ENCODE results near the gene GRPR.

The GRPR gene

GRCh38 chrX:16123222-16123786 is at the start of gene GRPR:
Gene GRPR, plus strand, starts transcription at chrX:16123565. Its CDS starts 389 bp downstream, at chrX:16123954.
- DNase-seq = peak; percentile 49

GRCh38 chrX:16075087-16075486 is 48.3 kb upstream of the GRPR start:
- DNase-seq = no peak

- DNase-seq = no peak
Measured at GRCh38 chrX:16076834-16077233, 46.5 kb upstream of the GRPR start.

GRCh38 chrX:16077811-16078210 is 45.6 kb upstream of the GRPR start:
- no peak for DNase-seq

- no peak for DNase-seq
Measured at GRCh38 chrX:16081357-16081756, 42.0 kb upstream of the GRPR start.

GRCh38 chrX:16082470-16083085 is 40.8 kb upstream of the GRPR start:
- DNase-seq = no peak

GRCh38 chrX:16087076-16087475 is 36.3 kb upstream of the GRPR start:
- no peak for DNase-seq

GRCh38 chrX:16089086-16089485 is 34.3 kb upstream of the GRPR start:
- DNase-seq = no peak

GRCh38 chrX:16096141-16096540 is 27.2 kb upstream of the GRPR start:
- DNase-seq = no peak

- no peak for DNase-seq
Measured at GRCh38 chrX:16100673-16101072, 22.7 kb upstream of the GRPR start.

GRCh38 chrX:16101581-16101980 is 21.8 kb upstream of the GRPR start:
- DNase-seq = no peak

GRCh38 chrX:16103625-16104024 is 19.7 kb upstream of the GRPR start:
- no peak for DNase-seq

- DNase-seq = no peak
Measured at GRCh38 chrX:16112428-16112827, 10.9 kb upstream of the GRPR start.

- peak; percentile 4 for DNase-seq
Measured at GRCh38 chrX:16113978-16114565, 9.3 kb upstream of the GRPR start.

- no peak for DNase-seq
Measured at GRCh38 chrX:16114611-16115010, 8.8 kb upstream of the GRPR start.

GRCh38 chrX:16119353-16120220 is 3.8 kb upstream of the GRPR start:
- DNase-seq = no peak

- no peak for DNase-seq
Measured at GRCh38 chrX:16120431-16120830, 2.9 kb upstream of the GRPR start.

- DNase-seq = no peak
Measured at GRCh38 chrX:16124201-16124600, 836 bp downstream of the GRPR start.

GRCh38 chrX:16125520-16126149 is 2.3 kb downstream of the GRPR start:
- DNase-seq = no peak

- no peak for DNase-seq
Measured at GRCh38 chrX:16130707-16131106, 7.3 kb downstream of the GRPR start.

GRCh38 chrX:16134936-16135335 is 11.6 kb downstream of the GRPR start:
- no peak for DNase-seq

- no peak for DNase-seq
Measured at GRCh38 chrX:16136080-16136479, 12.7 kb downstream of the GRPR start.

GRCh38 chrX:16137416-16138107 is 14.2 kb downstream of the GRPR start:
- DNase-seq = no peak
